ENCODE measurements around the gene FLII. TPM values are rescaled to one million over a fixed set of nuclear protein-coding genes. Genes with fewer than 3 reads are reported as not detected.

The FLII gene
- total and polyA plus RNA-seq, 2 of the 8 experiments (the other 6 are each of a cell fraction or from before 2014, with no cell fraction given), result 300 to 549 TPM

GRCh38 chr17:18226284-18226945, 32.1 kb downstream of the FLII start:
- no peak overlapping the region for H4K91ac ChIP-seq (replicated peaks; ENCODE audit: insufficient read length, low read length)
- H3K36me3 ChIP-seq (ENCODE audit: control insufficient read depth in 2 of 4, insufficient read depth in 4 of 4, low read length in 3 of 4), result no peaks in the 10 kb centered on the region
- no peak overlapping the region for H3K56ac ChIP-seq (replicated peaks; ENCODE audit: insufficient read length, low read depth, low read length)
- peaks cover 15 to 25% of the 10 kb centered on the region in 2 experiments for H4K20me1 ChIP-seq (replicated peaks in 1 of 2; ENCODE audit: control insufficient read depth in 1 of 2, insufficient read depth in 2 of 2, low read length in 2 of 2)
- FAIRE-seq (no peak), DNase-seq (ENCODE audit: low read depth in 1 of 2, low spot score in 2 of 2) (no peak)
- H3K14ac ChIP-seq (ENCODE audit: insufficient read length), result peak overlapping the region; percentile 40
- peaks cover 8 to 56% of the 10 kb centered on the region in 2 experiments for H3K79me2 ChIP-seq (ENCODE audit: control insufficient read depth in 1 of 2, insufficient read depth in 2 of 2, low read length in 2 of 2)
- H3K23ac ChIP-seq (ENCODE audit: insufficient read length), result peak overlapping the region; percentile 3
- H3K4me1 ChIP-seq (replicated peaks in 1 of 4; ENCODE audit: control insufficient read depth in 3 of 4, insufficient read depth in 4 of 4, low read length in 3 of 4), result peaks cover 0 to 18% (median 12%) of the 10 kb centered on the region in 4 experiments; a peak in 6 of 7 replicates
- peak overlapping the region; percentile 84 to 95 for H3K4me2 ChIP-seq (ENCODE audit: insufficient read depth in 1 of 2, low read depth in 2 of 2, low read length in 2 of 2)
- 0 out of 2 replicates have a peak overlapping the region, but pooled peaks have one; percentile 51 for H4K8ac ChIP-seq (ENCODE audit: extremely low read depth, insufficient read depth, low read length)
- H2AK5ac ChIP-seq (ENCODE audit: low read depth, low read length), result 0 out of 2 replicates have a peak overlapping the region, but pooled peaks have one; percentile 75
- peak overlapping the region; percentile 83 to 98 (median 87) for H3K4me3 ChIP-seq (ENCODE audit: extremely low read depth in 1 of 4, insufficient read depth in 2 of 4, low read depth in 3 of 4, low read length in 4 of 4)
- peak overlapping the region; percentile 92 for H3K4ac ChIP-seq (replicated peaks; ENCODE audit: insufficient read length, low read depth, low read length)
- H2BK5ac ChIP-seq (ENCODE audit: low read depth, low read length), result no peak overlapping the region
- CTCF ChIA-PET (ENCODE audit: partially characterized antibody), result interaction anchor here (1.5 to 8.4 kb wide), 4 partner anchors 10 to 48 kb away, joined by 4 to 76 read pairs (median 8); no protein-coding TSS in a partner anchor
- no peak overlapping the region for H3K27ac ChIP-seq (ENCODE audit: low read depth, low read length)
- no peak overlapping the region for H2BK120ac ChIP-seq (replicated peaks; ENCODE audit: low read depth, low read length)
- H2BK15ac ChIP-seq (ENCODE audit: low read length), result no peak overlapping the region
- H3K23me2 ChIP-seq (ENCODE audit: low read depth, low read length), result peaks cover 13% of the 10 kb centered on the region
- WGBS, 2 experiments (ENCODE audit: extremely low coverage in 1 of 2, insufficient coverage in 1 of 2, insufficient read length in 1 of 2, insufficient replicate concordance in 2 of 2, low coverage in 1 of 2, low lambda C conversion rate in 2 of 2, missing lambda C conversion rate in 1 of 2), result 42% methylated on average over 13 of the region's 16 CpGs; no CpG with 5 or more reads in 1 of the 2 experiments
- POLR2A ChIA-PET (ENCODE audit: partially characterized antibody), result interaction anchor here (0.6 to 2.8 kb wide), 7 partner anchors 10 to 770 kb away, joined by 3 to 22 read pairs (median 4); partner anchors contain the start of gene ALKBH5
- H2AFZ ChIP-seq (ENCODE audit: low read length), result no peak overlapping the region
- peak overlapping the region; percentile 3 for H4K5ac ChIP-seq (ENCODE audit: insufficient read length, low read depth, low read length)
- H3K27me3 ChIP-seq (replicated peaks in 1 of 4; ENCODE audit: control insufficient read depth in 3 of 4, extremely low read depth in 1 of 4, insufficient read depth in 3 of 4, low read length in 3 of 4), result no peaks in the 10 kb centered on the region
- H3K9me3 ChIP-seq (ENCODE audit: insufficient read depth in 2 of 2, low read depth in 1 of 2, low read length in 1 of 2), result no peaks in the 10 kb centered on the region
- H2BK20ac ChIP-seq (ENCODE audit: low read length), result no peak overlapping the region
- peaks cover 41% of the 10 kb centered on the region for H3K79me1 ChIP-seq (ENCODE audit: low read depth, low read length)
- peak overlapping the region in 3 of 4 experiments; percentile 56 to 87 (median 71); a peak in 6 of 7 replicates for H3K9ac ChIP-seq (replicated peaks in 1 of 4; ENCODE audit: extremely low read depth in 1 of 4, low read depth in 3 of 4, low read length in 3 of 4)
- H3K18ac ChIP-seq (ENCODE audit: extremely low read depth, low read length), result no peak overlapping the region; the same call in 1 of the 2 replicates
- peak overlapping the region; percentile 60; the same call in 1 of the 2 replicates for H2BK12ac ChIP-seq (ENCODE audit: low read depth, low read length)
- TF ChIP-seq CHD2 (IDR thresholded peaks at IDR 0.05; ENCODE audit: low read length) (no peak), KDM4A (IDR thresholded peaks at IDR 0.05; ENCODE audit: low read depth, low read length, severe bottlenecking) (no peak), TAF7 (optimal IDR thresholded peaks at IDR 0.05; ENCODE audit: borderline replicate concordance, low read depth, low read length) (no peak), POLR2AphosphoS5 (IDR thresholded peaks at IDR 0.05; ENCODE audit: low read depth, low read length) (no peak), CHD1 (IDR thresholded peaks at IDR 0.05; ENCODE audit: low read depth, low read length) (no peak), NRF1 (IDR thresholded peaks at IDR 0.05; ENCODE audit: low read depth, low read length) (no peak), SP1 (IDR thresholded peaks at IDR 0.05; ENCODE audit: low read depth, low read length) (no peak), BCL11A (IDR thresholded peaks at IDR 0.05; ENCODE audit: low read depth in 2 of 2, low read length in 2 of 2) (no peak), RXRA (IDR thresholded peaks at IDR 0.05; ENCODE audit: insufficient read depth, low read depth, low read length) (no peak), ATF2 (IDR thresholded peaks at IDR 0.05; ENCODE audit: low read length) (no peak), BRCA1 (IDR thresholded peaks at IDR 0.05; ENCODE audit: low read depth, low read length) (no peak)
